Progenitor cell of endocrine pancreas (in vitro differentiated cells): ENCODE data around the gene KNOP1. TPM values are rescaled to one million over a fixed set of nuclear protein-coding genes. Genes with fewer than 3 reads are reported as not detected.

Experiments
- DNase-seq: peaks from one replicate; pipeline ENCODE4 v3.0.0; 2021; ENCODE audit warnings: low spot score; ENCODE audit not compliant: unreplicated experiment
- H3K27ac Mint-ChIP-seq: 2 replicates; pipeline ENCODE4 v1.8.0; 2021; ENCODE audit warnings: mild to moderate bottlenecking, moderate library complexity, mixed read lengths
- H3K27me3 Mint-ChIP-seq: 2 replicates; pipeline ENCODE4 v1.8.0; 2021; ENCODE audit warnings: mixed read lengths
- H3K36me3 Mint-ChIP-seq: 2 replicates; pipeline ENCODE4 v1.8.0; 2022; ENCODE audit warnings: mixed read lengths; ENCODE audit not compliant: insufficient read depth
- H3K4me1 Mint-ChIP-seq: 2 replicates; pipeline ENCODE4 v1.8.0; 2021; ENCODE audit warnings: low read depth, mixed read lengths
- H3K4me3 Mint-ChIP-seq: 2 replicates; pipeline ENCODE4 v1.8.0; 2021; ENCODE audit warnings: low read depth, mild to moderate bottlenecking, moderate library complexity, mixed read lengths
- H3K9me3 Mint-ChIP-seq: 2 replicates; pipeline ENCODE4 v1.8.0; 2021; ENCODE audit warnings: low read depth, mixed read lengths
- total RNA-seq: library from RNA; stranded (reverse); gene quantifications from 2 replicates; pipeline ENCODE4 v1.2.1, GENCODE V29; 2021
- TF ChIP-seq, protein P1 (sequence below): fragments of 200-600 bp; sonication (generic); IDR thresholded peaks from one replicate; pipeline ENCODE4 v1.5.0; 2021; ENCODE audit warnings: antibody characterized with exemption, mild to moderate bottlenecking; ENCODE audit not compliant: unreplicated experiment

Gene KNOP1
- total RNA-seq, 1 donor from 2014 or later = 58.1 TPM

DNA sequence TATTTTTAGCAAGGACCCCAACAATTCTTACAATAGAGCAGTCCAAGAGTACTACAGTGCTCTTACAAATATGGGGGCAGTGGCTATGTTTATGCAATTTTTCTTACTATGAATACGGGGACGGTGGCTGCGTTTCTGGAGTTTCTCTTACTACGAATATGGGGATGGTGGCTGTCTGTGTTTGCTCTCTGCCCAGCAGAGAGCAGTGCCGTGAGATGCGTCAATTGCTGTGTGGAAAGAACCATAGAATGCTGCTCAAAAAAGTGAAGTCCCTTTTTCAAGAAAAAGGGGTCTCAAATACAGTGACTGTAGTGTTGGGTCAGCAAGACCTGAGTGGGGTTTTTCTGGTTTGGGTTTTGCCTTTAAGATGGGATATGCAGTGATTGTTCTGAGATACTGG lies 53.9 kb downstream of the KNOP1 start:
- H3K4me1 Mint-ChIP-seq = peaks cover 2% of the 10 kb centered on the region
- H3K36me3 Mint-ChIP-seq = peaks cover 55% of the 10 kb centered on the region
- no peaks in the 10 kb centered on the region for H3K27me3 Mint-ChIP-seq
- TF ChIP-seq, protein P1, sequence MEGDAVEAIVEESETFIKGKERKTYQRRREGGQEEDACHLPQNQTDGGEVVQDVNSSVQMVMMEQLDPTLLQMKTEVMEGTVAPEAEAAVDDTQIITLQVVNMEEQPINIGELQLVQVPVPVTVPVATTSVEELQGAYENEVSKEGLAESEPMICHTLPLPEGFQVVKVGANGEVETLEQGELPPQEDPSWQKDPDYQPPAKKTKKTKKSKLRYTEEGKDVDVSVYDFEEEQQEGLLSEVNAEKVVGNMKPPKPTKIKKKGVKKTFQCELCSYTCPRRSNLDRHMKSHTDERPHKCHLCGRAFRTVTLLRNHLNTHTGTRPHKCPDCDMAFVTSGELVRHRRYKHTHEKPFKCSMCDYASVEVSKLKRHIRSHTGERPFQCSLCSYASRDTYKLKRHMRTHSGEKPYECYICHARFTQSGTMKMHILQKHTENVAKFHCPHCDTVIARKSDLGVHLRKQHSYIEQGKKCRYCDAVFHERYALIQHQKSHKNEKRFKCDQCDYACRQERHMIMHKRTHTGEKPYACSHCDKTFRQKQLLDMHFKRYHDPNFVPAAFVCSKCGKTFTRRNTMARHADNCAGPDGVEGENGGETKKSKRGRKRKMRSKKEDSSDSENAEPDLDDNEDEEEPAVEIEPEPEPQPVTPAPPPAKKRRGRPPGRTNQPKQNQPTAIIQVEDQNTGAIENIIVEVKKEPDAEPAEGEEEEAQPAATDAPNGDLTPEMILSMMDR = no peak
- peaks cover 26% of the 10 kb centered on the region for H3K9me3 Mint-ChIP-seq
- H3K4me3 Mint-ChIP-seq = no peak overlapping the region
- H3K27ac Mint-ChIP-seq = no peak overlapping the region
- no peak for DNase-seq

DNA sequence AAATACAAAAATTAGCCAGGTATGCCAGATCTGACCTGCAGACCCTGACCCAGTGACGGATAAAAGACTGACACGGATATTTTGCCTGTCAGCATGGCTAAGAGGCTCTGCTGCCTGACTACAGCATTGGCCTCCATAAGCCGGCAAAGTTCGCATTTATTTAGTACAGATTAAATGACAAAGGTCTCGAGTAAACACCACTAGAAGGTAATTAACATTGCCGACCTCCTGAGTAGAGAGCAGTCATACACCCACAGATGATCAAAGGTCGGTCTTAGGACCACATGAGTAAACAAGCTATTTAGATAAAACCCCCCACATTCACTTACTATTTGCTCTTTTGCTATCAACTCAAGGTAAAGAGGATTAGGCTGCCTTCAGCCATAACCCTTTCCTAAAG lies 55.7 kb downstream of the KNOP1 start:
- peaks cover 26% of the 10 kb centered on the region for H3K9me3 Mint-ChIP-seq
- no peak overlapping the region for H3K4me3 Mint-ChIP-seq
- peaks cover 63% of the 10 kb centered on the region for H3K36me3 Mint-ChIP-seq
- DNase-seq = no peak
- TF ChIP-seq, protein P1 = no peak
- H3K4me1 Mint-ChIP-seq = peaks cover 2% of the 10 kb centered on the region
- no peak overlapping the region for H3K27ac Mint-ChIP-seq
- no peaks in the 10 kb centered on the region for H3K27me3 Mint-ChIP-seq

DNA sequence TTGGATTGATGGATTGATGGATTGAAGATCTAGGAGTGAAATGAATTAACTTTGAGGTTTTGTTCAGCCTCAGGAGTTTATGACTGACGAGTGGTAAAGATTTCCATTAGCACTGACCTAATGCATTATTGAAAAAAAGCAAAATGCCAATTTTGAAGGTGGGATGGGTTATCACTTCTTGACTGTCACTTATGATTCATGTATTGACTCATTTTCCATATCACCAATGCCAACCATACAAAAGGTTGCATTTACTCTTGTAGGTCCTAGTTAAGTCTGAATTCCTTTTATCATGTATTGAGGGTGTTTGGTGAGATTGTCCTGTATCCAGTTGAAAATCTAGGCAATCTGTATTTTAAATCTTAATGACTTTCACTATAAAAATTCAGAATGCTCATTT lies 57.6 kb downstream of the KNOP1 start:
- H3K4me3 Mint-ChIP-seq = no peak overlapping the region
- peaks cover 65% of the 10 kb centered on the region for H3K36me3 Mint-ChIP-seq
- no peaks in the 10 kb centered on the region for H3K27me3 Mint-ChIP-seq
- H3K4me1 Mint-ChIP-seq = no peaks in the 10 kb centered on the region
- H3K27ac Mint-ChIP-seq = no peak overlapping the region
- no peak for DNase-seq
- TF ChIP-seq, protein P1 = no peak
- H3K9me3 Mint-ChIP-seq = peaks cover 22% of the 10 kb centered on the region

DNA sequence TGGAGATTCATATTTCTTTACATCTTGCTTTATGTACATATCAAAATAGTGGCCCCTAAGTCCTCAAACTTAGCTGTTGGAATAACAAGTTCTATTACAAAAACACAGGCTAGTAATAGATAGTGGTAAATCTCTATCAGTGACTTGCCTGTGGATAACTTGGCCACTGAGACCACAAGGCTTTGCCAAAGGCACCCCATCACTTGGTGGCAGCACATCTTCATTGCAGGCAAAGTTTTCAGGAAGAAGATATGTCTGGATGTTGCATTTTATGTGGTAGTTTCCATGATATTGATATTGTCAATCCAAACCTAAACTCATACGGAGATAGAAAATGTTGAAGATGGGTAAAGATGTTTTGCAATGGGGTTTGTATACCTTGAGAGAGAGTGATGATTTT lies 58.5 kb downstream of the KNOP1 start:
- Mint-ChIP-seq H3K9me3 (peaks cover 19% of the 10 kb centered on the region), H3K36me3 (peaks cover 62% of the 10 kb centered on the region), H3K4me1 (no peaks in the 10 kb centered on the region), H3K27ac (no peak overlapping the region), H3K4me3 (no peak overlapping the region), H3K27me3 (no peaks in the 10 kb centered on the region)
- no peak for DNase-seq
- TF ChIP-seq, protein P1 = no peak

DNA sequence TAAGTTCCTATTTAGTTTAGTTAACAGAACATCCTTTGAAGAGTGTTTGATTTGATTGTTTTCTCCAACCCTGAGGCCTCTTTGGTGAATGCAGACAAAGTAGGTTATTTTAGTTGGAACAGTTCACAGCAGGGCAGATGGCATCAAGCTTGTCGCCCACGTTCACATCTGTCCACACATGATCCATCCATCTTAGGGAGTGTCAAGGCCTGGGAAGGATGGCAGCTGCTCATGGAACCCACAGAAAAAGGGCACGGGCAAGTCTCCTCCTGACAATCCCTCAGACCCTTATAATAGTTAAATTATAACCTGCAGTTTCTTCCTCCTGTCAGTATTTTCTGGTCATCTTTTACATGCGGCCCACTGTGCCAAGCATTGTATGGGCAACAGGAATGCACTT lies 60.2 kb downstream of the KNOP1 start:
- DNase-seq = no peak
- Mint-ChIP-seq H3K27me3 (no peaks in the 10 kb centered on the region), H3K36me3 (peaks cover 62% of the 10 kb centered on the region), H3K27ac (no peak overlapping the region), H3K9me3 (peaks cover 19% of the 10 kb centered on the region), H3K4me3 (no peak overlapping the region), H3K4me1 (no peaks in the 10 kb centered on the region)
- TF ChIP-seq, protein P1 = no peak
